ENCODE measurements around the gene EVL. TPM values are rescaled to one million over a fixed set of nuclear protein-coding genes. Genes with fewer than 3 reads are reported as not detected.

EVL gene
- total RNA-seq, 2 experiments from 2014 or later, result 660 to 678 TPM

- TF ChIP-seq, protein P1, sequence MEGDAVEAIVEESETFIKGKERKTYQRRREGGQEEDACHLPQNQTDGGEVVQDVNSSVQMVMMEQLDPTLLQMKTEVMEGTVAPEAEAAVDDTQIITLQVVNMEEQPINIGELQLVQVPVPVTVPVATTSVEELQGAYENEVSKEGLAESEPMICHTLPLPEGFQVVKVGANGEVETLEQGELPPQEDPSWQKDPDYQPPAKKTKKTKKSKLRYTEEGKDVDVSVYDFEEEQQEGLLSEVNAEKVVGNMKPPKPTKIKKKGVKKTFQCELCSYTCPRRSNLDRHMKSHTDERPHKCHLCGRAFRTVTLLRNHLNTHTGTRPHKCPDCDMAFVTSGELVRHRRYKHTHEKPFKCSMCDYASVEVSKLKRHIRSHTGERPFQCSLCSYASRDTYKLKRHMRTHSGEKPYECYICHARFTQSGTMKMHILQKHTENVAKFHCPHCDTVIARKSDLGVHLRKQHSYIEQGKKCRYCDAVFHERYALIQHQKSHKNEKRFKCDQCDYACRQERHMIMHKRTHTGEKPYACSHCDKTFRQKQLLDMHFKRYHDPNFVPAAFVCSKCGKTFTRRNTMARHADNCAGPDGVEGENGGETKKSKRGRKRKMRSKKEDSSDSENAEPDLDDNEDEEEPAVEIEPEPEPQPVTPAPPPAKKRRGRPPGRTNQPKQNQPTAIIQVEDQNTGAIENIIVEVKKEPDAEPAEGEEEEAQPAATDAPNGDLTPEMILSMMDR (IDR thresholded peaks at IDR 0.05), result no peak
- Histone ChIP-seq H3K4me1 (ENCODE audit: insufficient read depth, low read length) (no peaks in the 10 kb centered on the region), H3K9me3 (ENCODE audit: control insufficient read depth in 1 of 2, insufficient read depth in 1 of 2, low read length in 2 of 2) (no peaks in the 10 kb centered on the region), H3K36me3 (ENCODE audit: insufficient read depth, low read length) (peaks cover 100% of the 10 kb centered on the region), H3K27me3 (ENCODE audit: control insufficient read depth in 1 of 2, insufficient read depth in 2 of 2, low read length in 2 of 2) (no peaks in the 10 kb centered on the region), H3K27ac (ENCODE audit: low read depth in 1 of 2, low read length in 2 of 2) (peak overlapping the region in 1 of 2 donors; percentile 23), H3K4me3 (ENCODE audit: low read length) (no peak overlapping the region)
- no peak for DNase-seq
- intact Hi-C loops (cut with DNase I, micrococcal nuclease), result no loop called here
- Mint-ChIP-seq H3K27ac (peak overlapping the region; percentile 47), H3K4me3 (no peak overlapping the region), H3K36me3 (ENCODE audit: low read depth) (peaks cover 100% of the 10 kb centered on the region), H3K4me1 (ENCODE audit: low read depth) (no peaks in the 10 kb centered on the region), H3K27me3 (no peaks in the 10 kb centered on the region), H3K9me3 (no peaks in the 10 kb centered on the region)
- POLR2A ChIA-PET, result interaction anchor here (1.0 kb wide), 1 partner anchor 12 kb away, joined by 3 read pairs; no protein-coding TSS in a partner anchor
- ATAC-seq (ENCODE audit: poor library complexity), result no peak
- CTCF ChIA-PET, result interaction anchor here (0.5 kb wide), 1 partner anchor 98 kb away, joined by 3 read pairs; no protein-coding TSS in a partner anchor
These were observed 69.9 kb downstream of the EVL start for GRCh38 chr14:100135073-100135472.

GRCh38 chr14:100135784-100136183, 70.6 kb downstream of the EVL start:
- Mint-ChIP-seq H3K36me3 (ENCODE audit: low read depth) (peaks cover 100% of the 10 kb centered on the region), H3K9me3 (no peaks in the 10 kb centered on the region), H3K4me3 (no peak overlapping the region), H3K27me3 (no peaks in the 10 kb centered on the region), H3K27ac (peak overlapping the region; percentile 47), H3K4me1 (ENCODE audit: low read depth) (no peaks in the 10 kb centered on the region)
- H3K4me1 ChIP-seq (ENCODE audit: insufficient read depth, low read length), result peaks cover 2% of the 10 kb centered on the region
- peak overlapping the region in 1 of 2 donors; percentile 23 for H3K27ac ChIP-seq (ENCODE audit: low read depth in 1 of 2, low read length in 2 of 2)
- POLR2A ChIA-PET, result interaction anchor here (1.0 kb wide), 1 partner anchor 11 kb away, joined by 3 read pairs; no protein-coding TSS in a partner anchor
- H3K9me3 ChIP-seq (ENCODE audit: control insufficient read depth in 1 of 2, insufficient read depth in 1 of 2, low read length in 2 of 2), result no peaks in the 10 kb centered on the region
- intact Hi-C loops (cut with DNase I, micrococcal nuclease), result no loop called here
- ATAC-seq (ENCODE audit: poor library complexity) (no peak), DNase-seq (no peak)
- no peak overlapping the region for H3K4me3 ChIP-seq (ENCODE audit: low read length)
- peaks cover 100% of the 10 kb centered on the region for H3K36me3 ChIP-seq (ENCODE audit: insufficient read depth, low read length)
- H3K27me3 ChIP-seq (ENCODE audit: control insufficient read depth in 1 of 2, insufficient read depth in 2 of 2, low read length in 2 of 2), result no peaks in the 10 kb centered on the region
- CTCF ChIA-PET, result no interaction called here
- TF ChIP-seq, protein P1 (IDR thresholded peaks at IDR 0.05), result no peak

- ATAC-seq (ENCODE audit: poor library complexity) (no peak), DNase-seq (no peak)
- no peak overlapping the region for H3K4me3 ChIP-seq (ENCODE audit: low read length)
- Mint-ChIP-seq H3K4me1 (ENCODE audit: low read depth) (no peaks in the 10 kb centered on the region), H3K27me3 (no peaks in the 10 kb centered on the region), H3K27ac (peak overlapping the region; percentile 47), H3K36me3 (ENCODE audit: low read depth) (peaks cover 100% of the 10 kb centered on the region), H3K9me3 (no peaks in the 10 kb centered on the region), H3K4me3 (no peak overlapping the region)
- H3K36me3 ChIP-seq (ENCODE audit: insufficient read depth, low read length), result peaks cover 100% of the 10 kb centered on the region
- H3K4me1 ChIP-seq (ENCODE audit: insufficient read depth, low read length), result peaks cover 15% of the 10 kb centered on the region
- ChIA-PET POLR2A (no interaction called here), CTCF (no interaction called here)
- no peak overlapping the region for H3K27ac ChIP-seq (ENCODE audit: low read depth in 1 of 2, low read length in 2 of 2)
- intact Hi-C loops (cut with DNase I, micrococcal nuclease), result no loop called here
- no peaks in the 10 kb centered on the region for H3K27me3 ChIP-seq (ENCODE audit: control insufficient read depth in 1 of 2, insufficient read depth in 2 of 2, low read length in 2 of 2)
- no peaks in the 10 kb centered on the region for H3K9me3 ChIP-seq (ENCODE audit: control insufficient read depth in 1 of 2, insufficient read depth in 1 of 2, low read length in 2 of 2)
- TF ChIP-seq, protein P1 (IDR thresholded peaks at IDR 0.05), result no peak
These were observed 72.0 kb downstream of the EVL start for GRCh38 chr14:100137173-100137572.
